Fibroblast of pulmonary artery (primary cell): Measurements from ENCODE around the gene ABCB11.

Source experiments
- DNase-seq: peaks from one replicate; pipeline ENCODE4 v3.0.0-alpha.2; 2010; ENCODE audit warnings: low read depth
- H3K4me3 ChIP-seq: replicated peaks from 2 replicates; pipeline ENCODE4 v1.5.1; 2011; ENCODE audit warnings: low read depth, mild to moderate bottlenecking, control low read depth, low read length, moderate library complexity
- TF ChIP-seq, protein P1 (sequence below): IDR thresholded peaks from 2 replicates; pipeline ENCODE4 v1.5.1; 2011; ENCODE audit warnings: mild to moderate bottlenecking, control low read depth, low read length, inconsistent platforms; ENCODE audit errors: missing control alignments

ABCB11 gene

DNA sequence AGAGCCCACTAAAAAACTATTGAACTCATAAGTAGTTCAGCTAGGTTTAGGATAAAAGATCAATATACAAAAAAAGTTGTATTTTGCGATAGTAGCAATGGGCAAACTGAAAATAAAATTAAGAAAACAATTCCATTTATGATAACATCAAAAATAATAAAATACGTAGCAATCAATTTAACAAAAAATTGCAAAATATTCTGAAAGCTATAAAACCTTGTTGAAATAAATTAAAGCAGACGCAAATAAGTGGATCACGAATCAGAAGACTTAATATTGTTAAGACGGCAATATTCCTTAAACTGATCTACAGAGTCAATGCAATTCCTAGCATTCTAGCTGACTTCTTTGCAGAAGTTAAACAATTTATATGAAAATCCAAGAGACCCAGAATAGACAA, 24.5 kb downstream of the ABCB11 start:
- no peak for DNase-seq
- H3K4me3 ChIP-seq, result no peak overlapping the region
- TF ChIP-seq, protein P1, sequence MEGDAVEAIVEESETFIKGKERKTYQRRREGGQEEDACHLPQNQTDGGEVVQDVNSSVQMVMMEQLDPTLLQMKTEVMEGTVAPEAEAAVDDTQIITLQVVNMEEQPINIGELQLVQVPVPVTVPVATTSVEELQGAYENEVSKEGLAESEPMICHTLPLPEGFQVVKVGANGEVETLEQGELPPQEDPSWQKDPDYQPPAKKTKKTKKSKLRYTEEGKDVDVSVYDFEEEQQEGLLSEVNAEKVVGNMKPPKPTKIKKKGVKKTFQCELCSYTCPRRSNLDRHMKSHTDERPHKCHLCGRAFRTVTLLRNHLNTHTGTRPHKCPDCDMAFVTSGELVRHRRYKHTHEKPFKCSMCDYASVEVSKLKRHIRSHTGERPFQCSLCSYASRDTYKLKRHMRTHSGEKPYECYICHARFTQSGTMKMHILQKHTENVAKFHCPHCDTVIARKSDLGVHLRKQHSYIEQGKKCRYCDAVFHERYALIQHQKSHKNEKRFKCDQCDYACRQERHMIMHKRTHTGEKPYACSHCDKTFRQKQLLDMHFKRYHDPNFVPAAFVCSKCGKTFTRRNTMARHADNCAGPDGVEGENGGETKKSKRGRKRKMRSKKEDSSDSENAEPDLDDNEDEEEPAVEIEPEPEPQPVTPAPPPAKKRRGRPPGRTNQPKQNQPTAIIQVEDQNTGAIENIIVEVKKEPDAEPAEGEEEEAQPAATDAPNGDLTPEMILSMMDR, result no peak

DNA sequence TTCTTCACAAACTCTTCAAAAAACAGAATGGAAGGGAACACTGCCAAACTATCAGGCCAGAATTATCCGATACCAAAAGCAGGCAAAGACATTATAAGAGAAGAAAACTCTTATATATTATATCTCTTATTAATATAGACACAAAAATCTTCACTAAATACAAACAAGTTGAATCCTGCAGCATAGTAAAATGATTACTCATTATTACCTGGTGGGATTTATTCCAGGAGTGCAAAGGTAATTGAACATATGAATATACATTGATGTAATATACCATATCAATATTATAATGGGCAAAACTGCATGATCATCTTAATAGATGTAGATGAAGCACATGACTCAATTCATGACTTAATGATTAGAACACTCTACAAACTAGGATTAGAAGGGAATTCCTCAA, 25.1 kb downstream of the ABCB11 start:
- TF ChIP-seq, protein P1, result no peak
- DNase-seq, result no peak
- H3K4me3 ChIP-seq, result no peak overlapping the region

DNA sequence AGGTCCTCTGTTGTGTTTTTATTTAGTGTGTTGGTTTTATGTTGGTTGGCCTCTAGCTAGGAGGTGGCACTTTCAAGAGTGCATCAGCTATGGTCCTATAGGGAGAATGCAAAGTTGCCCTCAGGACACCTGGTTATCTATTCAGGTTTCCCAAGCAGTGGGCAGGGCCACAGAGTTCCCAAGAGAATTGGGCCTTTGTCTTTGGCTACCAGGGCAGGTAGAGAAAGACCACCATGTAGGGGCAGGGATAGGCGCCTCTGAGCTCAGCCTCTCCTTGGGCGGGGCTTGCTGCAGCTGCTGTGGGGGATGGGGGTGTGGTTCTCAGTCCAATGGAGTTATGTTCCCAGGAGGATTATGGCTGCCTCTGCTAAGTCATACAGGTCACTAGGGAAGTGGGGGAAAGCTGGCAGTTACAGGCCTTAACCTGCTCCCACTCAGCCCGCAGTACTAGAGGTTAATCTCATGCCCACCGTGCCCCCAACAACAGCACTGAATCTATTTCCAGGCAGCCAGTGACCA, 26.0 kb downstream of the ABCB11 start:
- DNase-seq, result no peak
- TF ChIP-seq, protein P1, result no peak
- no peak overlapping the region for H3K4me3 ChIP-seq

DNA sequence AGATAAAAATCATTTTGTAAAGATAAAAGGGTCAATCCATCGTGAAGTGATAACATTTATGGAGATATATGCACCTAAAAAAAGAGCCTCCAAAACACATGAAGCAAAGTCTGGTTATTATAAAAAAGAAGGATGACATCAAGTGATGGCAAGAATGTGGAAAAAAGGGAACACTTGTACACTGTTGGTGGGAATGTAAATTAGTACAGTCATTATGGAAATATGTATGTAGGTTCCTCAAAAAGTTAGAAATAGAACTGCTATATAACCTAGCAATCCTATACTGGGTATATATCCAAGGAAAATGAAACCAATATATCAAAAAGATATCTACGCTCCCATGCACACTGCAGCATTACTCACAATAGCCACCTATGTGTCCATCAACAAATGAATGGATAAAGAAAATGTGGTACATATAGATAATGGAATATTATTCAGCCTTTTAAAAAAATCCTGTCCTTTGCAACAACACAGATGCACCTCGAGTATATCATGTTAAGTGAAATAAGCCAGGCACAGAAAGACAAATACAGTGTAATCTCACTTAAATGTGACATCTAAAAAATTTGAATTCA, 28.9 kb downstream of the ABCB11 start:
- no peak overlapping the region for H3K4me3 ChIP-seq
- DNase-seq, result no peak
- TF ChIP-seq, protein P1, result no peak

DNA sequence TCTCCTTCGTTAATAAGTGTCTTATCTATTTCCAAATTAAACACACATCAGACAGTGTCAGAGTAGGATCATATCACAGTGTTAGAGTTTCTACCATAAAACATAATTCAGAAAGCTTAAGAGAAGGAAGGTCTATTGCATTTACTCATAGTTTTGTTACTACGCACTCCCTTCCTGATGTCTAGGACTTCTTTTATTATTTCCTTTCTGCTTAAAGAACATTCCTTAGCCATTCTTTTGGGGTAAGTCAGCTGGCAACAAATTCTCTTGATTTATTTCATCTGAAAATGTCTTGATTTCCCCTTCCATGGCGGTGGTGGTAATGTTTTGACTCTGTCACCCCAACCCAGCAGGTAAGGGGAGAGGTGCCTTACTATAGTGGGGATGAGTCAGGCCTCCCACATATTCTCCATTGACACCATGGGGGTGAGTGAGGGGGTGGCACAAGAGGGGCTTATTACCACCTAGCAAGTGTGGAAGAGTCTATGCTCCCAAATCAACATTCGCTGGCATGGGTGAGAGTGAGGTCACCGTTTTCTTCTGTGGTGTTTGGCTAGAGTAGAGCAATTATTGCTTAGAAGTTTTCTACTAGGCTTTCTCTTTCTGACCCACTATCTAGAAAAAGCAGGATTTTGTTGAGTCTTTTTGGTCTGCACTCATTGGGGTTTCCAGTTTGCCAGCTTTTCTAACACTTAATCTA, 29.9 kb downstream of the ABCB11 start:
- H3K4me3 ChIP-seq, result no peak overlapping the region
- TF ChIP-seq, protein P1, result no peak
- peak; percentile 75 for DNase-seq

DNA sequence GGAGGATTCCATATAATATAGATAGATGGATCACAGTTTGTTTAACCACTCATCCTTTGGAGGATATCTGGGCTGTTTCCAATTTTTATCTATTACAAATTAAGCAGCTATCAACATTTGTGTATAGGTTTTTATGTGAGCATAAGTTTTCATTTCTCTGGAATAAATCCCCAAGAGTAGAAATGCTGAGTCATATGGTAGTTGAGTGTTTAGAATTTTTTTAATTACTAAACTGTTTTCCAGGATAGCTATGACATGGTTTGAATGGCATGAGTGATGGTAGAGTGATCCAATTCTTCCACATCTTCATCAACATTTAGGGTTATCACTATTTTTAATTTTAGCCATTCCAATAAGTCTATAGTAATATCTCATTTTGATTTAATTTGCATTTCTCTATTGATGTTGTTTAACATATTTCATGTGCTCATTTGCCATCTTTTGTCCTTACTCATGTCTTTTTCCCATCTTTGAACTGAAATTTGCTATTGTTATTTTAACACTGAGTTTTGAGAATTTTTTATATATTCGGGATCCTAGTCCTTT, 31.4 kb downstream of the ABCB11 start:
- TF ChIP-seq, protein P1, result no peak
- DNase-seq, result peak; percentile 35
- H3K4me3 ChIP-seq, result no peak overlapping the region
